ENCODE data around the gene KNDC1.
"Not testable (repeated sequence)": the region's sequence is repeated elsewhere in the genome, so short reads cannot be mapped to it uniquely, and the experiment has no call there.

Gene KNDC1, protein sequence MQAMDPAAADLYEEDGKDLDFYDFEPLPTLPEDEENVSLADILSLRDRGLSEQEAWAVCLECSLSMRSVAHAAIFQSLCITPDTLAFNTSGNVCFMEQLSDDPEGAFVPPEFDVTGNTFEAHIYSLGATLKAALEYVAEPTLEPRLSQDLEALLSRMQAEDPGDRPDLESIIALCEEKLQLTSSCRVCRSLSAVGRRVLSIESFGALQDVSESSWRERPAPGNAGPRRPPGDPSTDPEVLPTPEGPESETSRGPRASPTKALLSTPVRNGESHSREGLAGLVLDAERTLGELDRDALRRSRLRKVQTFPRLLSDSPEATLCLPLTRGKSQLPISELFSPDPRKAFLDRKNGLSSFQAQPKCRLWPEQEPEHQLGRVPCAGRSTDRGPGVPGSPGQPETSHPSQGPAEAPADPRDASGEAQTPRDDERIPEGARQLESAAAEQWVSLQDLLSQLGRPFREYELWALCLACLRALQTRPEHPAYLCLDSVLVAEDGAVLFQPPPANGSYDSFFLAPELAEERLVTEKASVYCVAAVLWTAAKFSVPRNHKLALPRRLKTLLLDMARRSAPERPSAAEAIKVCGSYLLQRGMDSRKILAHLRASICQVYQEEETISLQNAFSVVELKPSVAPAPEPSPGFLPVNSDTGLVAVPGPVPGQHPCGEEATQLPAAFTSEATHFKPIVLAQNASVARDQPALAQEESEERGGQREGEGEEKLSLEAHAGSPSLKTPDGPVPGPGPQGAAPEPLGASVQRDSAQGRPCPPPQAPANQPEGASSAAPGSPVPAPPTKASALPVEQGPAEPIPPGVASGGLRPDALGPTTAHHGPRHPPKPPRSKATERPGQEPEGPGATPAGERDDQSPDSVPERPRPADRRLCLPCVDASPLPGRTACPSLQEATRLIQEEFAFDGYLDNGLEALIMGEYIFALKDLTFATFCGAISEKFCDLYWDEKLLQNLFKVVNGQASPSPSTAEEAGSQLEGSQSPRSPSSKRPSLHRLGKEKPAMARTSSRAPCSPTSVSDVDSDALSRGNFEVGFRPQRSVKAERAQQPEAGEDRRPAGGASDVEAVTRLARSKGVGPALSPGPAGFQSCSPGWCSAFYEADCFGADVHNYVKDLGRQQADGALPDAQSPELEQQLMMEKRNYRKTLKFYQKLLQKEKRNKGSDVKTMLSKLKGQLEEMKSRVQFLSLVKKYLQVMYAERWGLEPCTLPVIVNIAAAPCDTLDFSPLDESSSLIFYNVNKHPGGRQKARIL (N-terminal part only)

DNA sequence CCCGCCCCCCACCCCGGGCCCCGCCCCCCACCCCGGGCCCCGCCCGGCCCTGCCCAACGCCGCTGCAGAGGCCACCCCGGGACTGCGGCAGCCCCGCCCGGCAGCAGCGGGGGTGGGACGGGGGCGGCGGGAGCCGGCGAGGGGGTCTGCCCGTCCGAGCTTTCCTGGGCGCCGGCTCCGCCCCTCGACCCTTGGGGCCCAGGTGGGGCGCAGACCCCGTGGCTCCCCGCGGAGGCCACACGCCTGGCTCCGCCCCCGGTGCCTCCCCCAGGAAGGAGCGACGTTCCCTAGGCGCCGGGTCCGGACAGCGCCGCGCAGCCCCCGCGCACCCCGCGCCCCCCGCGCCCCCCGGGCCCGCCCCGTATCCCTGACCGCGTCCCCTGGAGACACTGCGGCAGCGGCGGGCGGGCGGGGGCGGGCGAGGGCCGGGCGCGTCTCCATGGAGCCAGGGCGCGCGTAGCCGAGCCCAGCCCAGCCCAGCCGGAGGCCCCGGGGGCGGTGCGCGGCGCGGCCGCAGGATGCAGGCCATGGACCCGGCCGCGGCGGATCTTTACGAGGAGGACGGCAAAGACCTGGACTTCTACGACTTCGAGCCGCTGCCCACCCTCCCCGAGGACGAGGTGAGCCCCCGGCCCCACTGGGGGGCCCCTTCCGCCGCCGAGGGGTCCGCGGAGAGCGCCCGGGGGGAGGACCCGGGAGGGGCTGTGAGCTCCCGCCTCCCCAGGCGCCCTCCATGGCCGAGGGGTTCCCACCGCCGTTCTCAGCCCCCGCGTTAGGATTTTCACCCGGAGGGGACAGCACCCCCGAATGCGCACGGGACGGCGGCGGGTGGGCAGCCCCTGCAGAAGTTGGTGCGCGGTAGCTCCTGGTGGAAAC, at the start of gene KNDC1:
Gene KNDC1 (plus strand): TSS at position 270 of the 876 bp plus-strand sequence. CDS start 249 bp downstream, at position 519.
- no peak for DNase-seq (ENCODE audit: low read depth)

- DNase-seq (ENCODE audit: low read depth): no peak
These were observed 49.3 kb upstream of the KNDC1 start for GRCh38 chr10:133110609-133111275.

DNA sequence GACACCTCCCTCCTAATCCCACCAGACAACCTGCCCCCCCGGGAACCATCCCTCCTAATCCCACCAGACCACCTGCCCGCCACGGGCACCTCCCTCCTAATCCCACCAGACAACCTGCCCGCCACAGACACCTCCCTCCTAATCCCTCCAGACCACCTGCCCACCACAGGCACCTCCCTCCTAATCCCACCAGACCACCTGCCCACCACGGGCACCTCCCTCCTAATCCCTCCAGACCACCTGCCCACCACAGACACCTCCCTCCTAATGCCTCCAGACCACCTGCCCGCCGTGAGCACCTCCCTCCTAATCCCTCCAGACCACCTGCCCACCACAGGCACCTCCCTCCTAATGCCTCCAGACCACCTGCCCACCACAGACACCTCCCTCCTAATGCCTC, 48.4 kb upstream of the KNDC1 start:
- not testable (repeated sequence) for DNase-seq (ENCODE audit: low read depth)

GRCh38 chr10:133113146-133113830, 46.7 kb upstream of the KNDC1 start:
- DNase-seq (ENCODE audit: low read depth): no peak

DNA sequence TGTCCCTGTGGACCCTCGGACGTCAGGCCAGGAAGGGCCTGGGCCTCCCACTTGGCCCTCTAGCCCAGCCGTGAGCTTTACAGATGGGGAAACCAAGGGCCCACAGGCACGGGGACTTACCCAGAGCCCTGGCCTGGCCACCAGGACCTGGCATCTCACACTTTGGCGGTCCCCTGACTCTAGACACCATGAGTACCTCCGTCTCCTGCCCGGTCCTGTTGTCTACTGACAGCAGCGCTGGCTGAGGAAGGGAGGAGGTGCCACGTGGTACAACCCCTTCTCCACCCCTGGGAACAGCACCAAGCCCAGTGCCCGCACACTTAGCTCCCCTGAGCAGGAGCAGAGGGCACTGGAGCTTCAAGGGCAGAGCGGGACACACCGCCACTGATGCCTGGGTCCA, 46.2 kb upstream of the KNDC1 start:
- DNase-seq (ENCODE audit: low read depth): no peak

- no peak for DNase-seq (ENCODE audit: low read depth)
These were observed 45.8 kb upstream of the KNDC1 start for GRCh38 chr10:133114251-133114650.

DNA sequence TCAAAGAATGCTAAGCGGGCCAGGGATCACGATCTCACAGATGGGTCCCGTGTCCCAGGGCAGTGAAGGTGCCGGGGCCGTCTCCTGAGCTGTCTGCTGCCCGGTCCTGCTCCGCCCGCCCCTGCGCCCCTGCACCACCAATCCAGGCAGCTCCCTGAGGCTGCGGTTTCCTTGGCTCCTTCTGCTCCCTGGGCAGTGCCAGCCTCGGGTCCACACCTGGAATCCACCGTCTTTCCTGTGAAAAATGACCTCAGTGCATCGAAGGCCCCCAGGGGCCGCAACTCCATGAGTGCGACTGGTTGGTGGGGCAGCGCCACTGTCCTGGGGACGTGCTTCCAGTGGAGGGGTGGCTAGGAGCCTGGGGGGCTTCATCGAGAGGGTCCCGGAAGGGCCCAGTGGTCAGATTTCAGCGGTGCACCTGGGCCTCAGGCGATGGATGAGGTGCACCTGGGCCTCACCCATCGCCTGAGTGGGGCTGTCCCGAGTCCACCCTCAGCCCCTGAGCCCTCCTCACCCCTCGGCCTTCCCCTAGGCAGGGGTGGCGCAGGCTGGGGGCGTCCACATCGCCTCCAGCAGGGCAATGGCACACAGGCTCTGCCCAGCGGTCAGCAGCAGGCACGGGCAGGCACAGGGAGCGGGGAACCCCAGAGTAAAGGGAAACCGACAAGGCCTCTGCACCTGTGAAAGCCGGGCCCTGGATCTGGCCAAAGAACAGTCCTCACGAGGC, 45.1 kb upstream of the KNDC1 start:
- DNase-seq (ENCODE audit: low read depth): no peak

DNA sequence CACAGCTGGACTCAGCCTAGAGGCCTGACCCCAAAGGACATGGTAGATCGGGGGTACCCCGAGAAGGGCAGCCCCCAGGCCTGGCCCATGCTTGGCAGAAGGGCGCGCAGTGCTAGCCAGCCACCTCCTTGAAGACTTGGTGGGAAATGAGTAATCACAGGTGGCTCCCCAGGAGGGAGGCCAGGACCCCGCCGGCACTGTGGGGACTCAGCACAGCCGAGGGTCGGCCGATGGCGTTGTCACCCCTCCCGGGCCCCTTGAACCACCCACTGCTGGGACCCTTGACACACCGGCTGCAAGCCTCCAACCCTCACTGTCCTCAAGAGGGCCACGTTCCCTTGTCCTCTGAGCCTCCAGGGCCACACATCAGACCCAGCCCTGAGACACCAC, 44.6 kb upstream of the KNDC1 start:
- DNase-seq (ENCODE audit: low read depth): no peak

DNA sequence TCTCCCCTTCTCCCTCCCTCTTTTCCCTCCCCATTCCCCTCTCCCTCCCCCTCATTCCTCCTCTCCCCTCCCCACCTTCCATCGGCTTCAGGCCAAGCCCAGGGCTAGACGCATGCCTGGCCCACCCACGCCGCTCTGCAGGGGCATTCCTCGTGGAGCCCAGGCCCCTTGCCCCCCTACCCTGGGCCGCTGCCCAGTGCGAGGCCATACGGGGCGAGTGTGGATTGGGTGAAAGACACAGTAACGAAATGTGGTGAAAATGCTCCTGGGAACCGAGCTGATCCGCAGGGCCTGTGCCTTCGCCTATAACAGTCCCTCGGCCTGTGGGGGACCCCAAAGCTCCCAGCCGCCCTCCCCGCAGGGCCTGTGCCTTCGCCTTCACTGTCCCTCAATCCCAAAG, 44.0 kb upstream of the KNDC1 start:
- no peak for DNase-seq (ENCODE audit: low read depth)

DNA sequence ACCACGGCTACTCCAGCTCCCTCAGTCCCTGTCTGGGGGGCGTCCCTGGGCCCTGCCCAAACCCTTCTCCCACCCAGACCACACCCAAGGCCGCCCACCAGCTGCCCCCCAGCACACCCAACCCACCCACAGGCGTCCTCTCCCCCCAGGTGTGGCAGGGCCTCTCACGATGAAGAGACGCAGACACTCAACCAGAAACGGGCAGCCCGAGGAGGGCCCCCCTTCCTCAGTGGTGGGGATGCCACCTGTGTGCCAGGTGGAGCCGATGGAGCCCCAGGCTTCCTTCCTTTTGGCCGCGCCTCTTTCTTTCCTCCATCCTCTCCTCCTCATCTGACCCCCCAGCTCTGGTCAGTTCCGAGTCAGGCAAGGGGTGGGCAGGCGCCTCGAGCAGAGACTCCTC, 43.6 kb upstream of the KNDC1 start:
- no peak for DNase-seq (ENCODE audit: low read depth)

DNA sequence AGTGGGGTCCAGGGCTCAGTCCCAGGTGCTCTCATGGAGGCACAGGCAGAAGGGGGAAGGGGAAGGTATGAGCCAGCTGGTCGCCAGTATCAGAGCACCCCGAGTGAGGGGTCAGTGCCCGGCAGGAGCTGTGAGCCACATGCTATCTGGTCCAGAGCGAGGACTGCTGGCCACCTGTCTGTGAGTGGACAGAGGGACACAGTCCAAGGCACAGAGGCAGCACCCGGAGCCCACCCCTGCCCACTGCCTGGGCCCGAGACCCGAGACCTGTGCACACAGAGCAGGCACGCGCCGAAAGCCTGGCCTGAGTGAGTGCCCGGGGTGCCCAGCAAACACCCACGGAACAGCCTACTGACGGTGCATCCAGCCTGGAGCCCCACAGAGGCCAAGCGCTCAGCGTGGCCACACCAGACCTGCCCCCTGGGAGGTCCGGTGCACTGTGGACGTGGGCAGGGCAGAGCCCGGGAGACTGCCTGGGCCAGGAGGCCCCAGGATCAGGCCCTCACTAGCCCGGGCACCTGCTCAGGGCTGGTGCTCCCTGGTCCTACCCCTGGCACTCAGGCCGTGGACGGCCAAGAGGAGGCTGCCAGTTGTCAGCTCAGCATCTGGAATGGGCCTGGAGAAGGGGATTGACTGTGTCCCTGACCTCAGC, 42.9 kb upstream of the KNDC1 start:
- DNase-seq (ENCODE audit: low read depth): no peak

GRCh38 chr10:133117688-133118071, 42.3 kb upstream of the KNDC1 start:
- no peak for DNase-seq (ENCODE audit: low read depth)

DNA sequence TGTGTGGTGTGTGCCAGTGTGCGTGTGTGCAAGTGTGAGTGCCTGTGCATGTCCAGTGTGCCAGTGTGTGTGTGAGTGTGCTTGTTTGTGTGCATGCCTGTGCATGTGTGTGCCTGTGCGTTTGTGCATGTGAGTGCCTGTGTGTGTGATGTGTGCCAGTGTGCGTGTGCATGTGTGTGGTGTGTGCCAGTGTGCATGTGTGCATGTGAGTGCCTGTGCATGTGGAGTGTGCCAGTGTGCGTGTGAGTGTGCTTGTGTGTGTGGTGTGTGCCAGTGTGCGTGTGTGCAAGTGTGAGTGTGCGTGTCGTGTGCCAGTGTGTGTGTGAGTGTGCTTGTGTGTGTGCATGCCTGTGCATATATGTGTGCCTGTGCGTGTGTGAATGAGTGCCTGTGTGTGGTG, 38.5 kb upstream of the KNDC1 start:
- no peak for DNase-seq (ENCODE audit: low read depth)

DNA sequence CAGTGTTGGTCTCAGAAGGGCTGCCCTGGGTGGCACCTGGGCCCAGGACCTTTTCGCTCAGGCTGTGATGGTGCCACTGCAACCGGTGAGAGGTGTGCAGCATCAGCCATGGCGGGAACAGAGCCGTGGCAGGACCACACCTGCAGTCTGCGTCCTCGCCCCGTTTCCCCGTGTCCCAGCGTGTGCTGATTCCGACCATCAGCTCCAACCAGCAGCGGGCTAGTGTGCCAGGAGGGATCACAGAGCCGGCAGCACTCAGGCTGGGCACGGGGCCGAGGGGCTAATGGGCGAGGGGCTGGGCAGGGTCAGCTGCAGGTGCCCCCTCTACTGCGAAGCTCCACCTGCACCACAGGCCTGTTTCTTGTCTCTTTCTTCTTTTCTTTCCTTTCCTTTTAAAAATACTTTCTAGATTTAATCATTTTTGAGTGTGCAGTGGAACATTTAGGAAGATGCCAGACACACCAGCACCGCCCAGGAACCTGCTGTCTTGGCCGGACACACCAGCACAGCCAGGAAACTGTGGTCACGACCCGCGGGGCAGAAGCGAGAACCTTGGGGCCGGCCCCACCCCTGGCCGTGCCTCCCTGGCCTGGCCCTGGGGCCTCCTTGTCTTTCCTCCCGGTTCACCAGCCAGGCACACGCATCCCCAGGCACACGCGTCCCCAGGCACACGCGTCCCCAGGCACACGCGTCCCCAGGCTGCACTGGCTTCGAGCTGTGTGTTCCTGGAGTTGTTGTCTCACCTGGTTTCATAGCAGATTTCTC, 37.7 kb upstream of the KNDC1 start:
- no peak for DNase-seq (ENCODE audit: low read depth)

GRCh38 chr10:133123050-133123745, 36.8 kb upstream of the KNDC1 start:
- DNase-seq (ENCODE audit: low read depth): no peak

GRCh38 chr10:133123746-133124356, 36.2 kb upstream of the KNDC1 start:
- DNase-seq (ENCODE audit: low read depth): no peak
